ENCODE results near the gene GALNT7.

Gene GALNT7

DNA sequence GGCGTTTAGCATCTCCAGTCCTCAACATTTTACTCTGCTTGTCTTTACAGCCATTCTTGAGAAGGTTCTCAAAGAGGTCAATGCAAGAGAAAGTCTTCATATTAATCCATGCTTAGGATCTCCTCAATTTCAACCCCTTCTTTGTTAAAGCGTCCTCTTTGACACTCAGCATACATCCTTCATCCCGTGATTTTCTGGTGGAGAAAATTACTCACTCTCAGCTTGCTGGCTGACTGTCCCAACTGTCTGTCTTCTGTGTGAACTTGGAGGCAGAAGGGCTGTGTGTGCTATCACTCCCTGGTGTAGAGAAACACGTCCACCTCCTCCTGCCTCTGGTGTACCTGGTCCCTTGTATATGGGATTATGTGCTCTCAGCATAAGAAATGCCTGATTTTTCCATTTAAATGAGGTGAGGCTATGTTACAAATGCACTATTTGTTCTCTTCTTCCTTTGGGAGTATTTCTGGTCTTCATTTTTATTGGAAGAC lies 57.8 kb downstream of the GALNT7 start:
- CTCF ChIA-PET = no interaction called here
- POLR2A ChIA-PET = no interaction called here
- WGBS (ENCODE audit: insufficient coverage) = 100% methylated on average over 2 of the region's 4 CpGs

DNA sequence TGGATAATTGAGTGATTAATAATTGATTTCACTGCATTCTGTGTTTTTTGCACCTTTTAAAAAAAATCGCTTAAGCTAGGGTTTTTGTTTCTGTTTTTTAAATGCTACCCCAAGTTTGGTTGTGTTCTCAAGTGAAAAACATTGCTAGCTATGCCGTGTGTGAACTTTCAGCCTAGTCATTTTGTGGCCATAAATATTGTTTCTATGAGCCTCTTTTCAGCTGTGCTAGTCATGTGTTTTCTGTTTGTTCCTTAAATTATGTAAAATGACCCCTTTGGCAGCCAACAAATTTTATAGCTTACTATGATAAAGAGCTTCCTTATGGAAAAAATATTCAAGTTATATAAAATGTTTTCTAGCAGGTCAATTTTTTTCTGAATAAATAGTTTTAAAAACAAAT lies 59.1 kb downstream of the GALNT7 start:
- Histone ChIP-seq H3K9me3 (ENCODE audit: control extremely low read depth in 1 of 5, control insufficient read depth in 4 of 5, insufficient read depth in 2 of 5, low read depth in 1 of 5, low read length in 4 of 5) (no peaks in the 10 kb centered on the region), H3K27me3 (replicated peaks in 2 of 5; ENCODE audit: control insufficient read depth in 4 of 5, insufficient read depth in 5 of 5, low read length in 4 of 5) (no peaks in the 10 kb centered on the region), H3K4me1 (ENCODE audit: control extremely low read depth in 1 of 4, control insufficient read depth in 4 of 4, insufficient read depth in 4 of 4, low read length in 3 of 4) (peaks cover 9 to 47% (median 35%) of the 10 kb centered on the region in 4 experiments), H3K4me3 (ENCODE audit: control insufficient read depth in 1 of 7, extremely low read depth in 1 of 7, insufficient read depth in 4 of 7, low read depth in 2 of 7, low read length in 6 of 7) (peak overlapping the region in 1 of 7 experiments; percentile 41), H3K36me3 (ENCODE audit: control insufficient read depth in 4 of 4, insufficient read depth in 4 of 4, low read length in 3 of 4) (peaks cover 0 to 8% (median 2%) of the 10 kb centered on the region in 4 experiments), H3K27ac (ENCODE audit: insufficient read depth in 1 of 2, low read depth in 1 of 2, low read length in 2 of 2, poor library complexity in 1 of 2, severe bottlenecking in 2 of 2) (no peak overlapping the region)
- CTCF ChIA-PET = interaction anchor here (0.7 to 1.6 kb wide), 3 partner anchors 25 to 214 kb away, joined by 4 to 6 read pairs (median 5); no protein-coding TSS in a partner anchor
- DNase-seq = peak; percentile 30 to 88 (median 76)
- POLR2A ChIA-PET = no interaction called here
- WGBS (ENCODE audit: insufficient coverage) = 0% methylated on average over 1 of the region's 2 CpGs

More for the DNA sequence above, 57.8 kb downstream of the GALNT7 start:
- no peak for DNase-seq
- no peak overlapping the region for H3K4me3 ChIP-seq (ENCODE audit: control insufficient read depth in 1 of 7, extremely low read depth in 1 of 7, insufficient read depth in 4 of 7, low read depth in 2 of 7, low read length in 6 of 7)
- H3K4me1 ChIP-seq (ENCODE audit: control extremely low read depth in 1 of 4, control insufficient read depth in 4 of 4, insufficient read depth in 4 of 4, low read length in 3 of 4) = peaks cover 7 to 34% (median 26%) of the 10 kb centered on the region in 4 experiments
- H3K27me3 ChIP-seq (replicated peaks in 2 of 5; ENCODE audit: control insufficient read depth in 4 of 5, insufficient read depth in 5 of 5, low read length in 4 of 5) = no peaks in the 10 kb centered on the region
- peaks cover 0 to 8% (median 2%) of the 10 kb centered on the region in 4 experiments for H3K36me3 ChIP-seq (ENCODE audit: control insufficient read depth in 4 of 4, insufficient read depth in 4 of 4, low read length in 3 of 4)
- H3K27ac ChIP-seq (ENCODE audit: insufficient read depth in 1 of 2, low read depth in 1 of 2, low read length in 2 of 2, poor library complexity in 1 of 2, severe bottlenecking in 2 of 2) = no peak overlapping the region
- no peaks in the 10 kb centered on the region for H3K9me3 ChIP-seq (ENCODE audit: control extremely low read depth in 1 of 5, control insufficient read depth in 4 of 5, insufficient read depth in 2 of 5, low read depth in 1 of 5, low read length in 4 of 5)

DNA sequence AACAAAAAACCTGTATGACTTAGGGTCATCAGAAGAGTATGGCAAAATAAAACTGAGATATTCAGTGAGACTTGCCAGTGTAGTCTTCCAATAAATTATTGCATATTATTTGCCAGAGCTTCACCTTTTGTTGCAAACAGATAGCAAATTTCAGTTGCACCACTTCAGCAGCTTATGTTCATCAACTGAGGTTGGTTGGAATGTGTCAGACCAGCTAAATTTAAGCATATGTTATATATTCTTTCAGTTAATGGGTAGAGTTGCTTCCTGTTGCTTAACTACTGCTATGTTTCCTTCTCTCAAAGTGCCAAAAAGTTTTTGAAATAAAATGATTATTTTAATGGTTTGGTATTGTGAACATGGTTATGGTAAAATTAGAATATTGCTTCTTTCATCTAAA lies 61.5 kb downstream of the GALNT7 start:
- no peak overlapping the region for H3K4me3 ChIP-seq (ENCODE audit: control insufficient read depth in 1 of 7, extremely low read depth in 1 of 7, insufficient read depth in 4 of 7, low read depth in 2 of 7, low read length in 6 of 7)
- peaks cover 9 to 47% (median 35%) of the 10 kb centered on the region in 4 experiments for H3K4me1 ChIP-seq (ENCODE audit: control extremely low read depth in 1 of 4, control insufficient read depth in 4 of 4, insufficient read depth in 4 of 4, low read length in 3 of 4)
- CTCF ChIA-PET = interaction anchor here (0.9 to 3.3 kb wide), 7 partner anchors 13 to 216 kb away, joined by 3 to 10 read pairs (median 4); no protein-coding TSS in a partner anchor
- H3K27me3 ChIP-seq (replicated peaks in 2 of 5; ENCODE audit: control insufficient read depth in 4 of 5, insufficient read depth in 5 of 5, low read length in 4 of 5) = no peaks in the 10 kb centered on the region
- peaks cover 0 to 11% (median 2%) of the 10 kb centered on the region in 4 experiments for H3K36me3 ChIP-seq (ENCODE audit: control insufficient read depth in 4 of 4, insufficient read depth in 4 of 4, low read length in 3 of 4)
- POLR2A ChIA-PET = no interaction called here
- peak in 2 of 3 donors; percentile 31 to 49 for DNase-seq
- no peaks in the 10 kb centered on the region for H3K9me3 ChIP-seq (ENCODE audit: control extremely low read depth in 1 of 5, control insufficient read depth in 4 of 5, insufficient read depth in 2 of 5, low read depth in 1 of 5, low read length in 4 of 5)
- peak overlapping the region in 1 of 2 experiments; percentile 37 for H3K27ac ChIP-seq (ENCODE audit: insufficient read depth in 1 of 2, low read depth in 1 of 2, low read length in 2 of 2, poor library complexity in 1 of 2, severe bottlenecking in 2 of 2)

DNA sequence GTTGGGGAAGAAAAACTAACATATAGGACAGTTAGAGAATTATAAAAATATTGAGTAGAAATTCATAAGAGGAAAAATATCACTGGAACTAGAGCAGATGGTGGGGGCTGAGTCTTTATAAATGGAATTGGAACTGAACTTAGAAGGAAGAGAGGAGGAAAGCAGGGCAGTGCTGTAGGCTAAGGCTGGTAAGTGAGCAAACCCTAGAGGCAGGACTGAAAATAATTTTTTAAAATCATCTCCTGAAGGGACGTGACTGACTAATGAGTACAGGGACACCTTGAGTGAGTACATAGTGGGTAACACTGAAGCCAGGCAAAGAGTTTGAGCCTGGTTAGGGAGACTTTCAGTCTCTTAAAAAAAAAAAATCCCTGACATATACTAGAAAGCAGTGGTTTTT lies 63.3 kb downstream of the GALNT7 start:
- 0% methylated on average over 1 of the region's 1 CpG for WGBS (ENCODE audit: insufficient coverage)
- ChIA-PET POLR2A (no interaction called here), CTCF (interaction anchor here (0.6 to 3.3 kb wide), 10 partner anchors 9 to 205 kb away, joined by 3 to 12 read pairs (median 4); partner anchors contain the start of gene GALNT7)
- Histone ChIP-seq H3K4me3 (ENCODE audit: control insufficient read depth in 1 of 7, extremely low read depth in 1 of 7, insufficient read depth in 4 of 7, low read depth in 2 of 7, low read length in 6 of 7) (peak overlapping the region in 1 of 7 experiments; percentile 14), H3K36me3 (ENCODE audit: control insufficient read depth in 4 of 4, insufficient read depth in 4 of 4, low read length in 3 of 4) (peaks cover 0 to 6% (median 0%) of the 10 kb centered on the region in 4 experiments), H3K27me3 (replicated peaks in 2 of 5; ENCODE audit: control insufficient read depth in 4 of 5, insufficient read depth in 5 of 5, low read length in 4 of 5) (no peaks in the 10 kb centered on the region), H3K27ac (ENCODE audit: insufficient read depth in 1 of 2, low read depth in 1 of 2, low read length in 2 of 2, poor library complexity in 1 of 2, severe bottlenecking in 2 of 2) (peak overlapping the region; percentile 13 to 69), H3K4me1 (ENCODE audit: control extremely low read depth in 1 of 4, control insufficient read depth in 4 of 4, insufficient read depth in 4 of 4, low read length in 3 of 4) (peaks cover 9 to 50% (median 35%) of the 10 kb centered on the region in 4 experiments), H3K9me3 (ENCODE audit: control extremely low read depth in 1 of 5, control insufficient read depth in 4 of 5, insufficient read depth in 2 of 5, low read depth in 1 of 5, low read length in 4 of 5) (no peaks in the 10 kb centered on the region)
- peak; percentile 52 to 72 (median 65) for DNase-seq

DNA sequence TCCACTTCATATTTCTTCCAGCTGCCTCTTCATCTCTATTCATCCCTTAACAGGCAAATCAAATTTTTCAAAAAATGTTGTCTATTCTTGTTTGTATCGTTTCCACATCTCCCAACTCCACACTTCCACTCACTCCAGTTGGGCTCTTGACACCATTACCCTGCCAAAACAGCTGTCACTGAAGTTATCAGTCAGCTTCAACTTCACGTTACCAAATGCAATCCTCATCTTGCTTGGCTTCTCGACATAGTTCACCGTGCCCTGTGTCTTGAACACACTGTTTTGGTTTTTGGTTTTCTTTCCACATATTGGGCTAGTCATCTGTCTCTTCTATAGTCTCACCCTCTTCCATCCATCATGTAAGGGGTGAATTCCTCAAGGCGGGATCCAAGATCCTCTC lies 65.2 kb downstream of the GALNT7 start:
- peaks cover 9 to 44% (median 30%) of the 10 kb centered on the region in 4 experiments for H3K4me1 ChIP-seq (ENCODE audit: control extremely low read depth in 1 of 4, control insufficient read depth in 4 of 4, insufficient read depth in 4 of 4, low read length in 3 of 4)
- H3K36me3 ChIP-seq (ENCODE audit: control insufficient read depth in 4 of 4, insufficient read depth in 4 of 4, low read length in 3 of 4) = peaks cover 0 to 6% (median 0%) of the 10 kb centered on the region in 4 experiments
- H3K27me3 ChIP-seq (replicated peaks in 2 of 5; ENCODE audit: control insufficient read depth in 4 of 5, insufficient read depth in 5 of 5, low read length in 4 of 5) = no peaks in the 10 kb centered on the region
- no peak for DNase-seq
- H3K27ac ChIP-seq (ENCODE audit: insufficient read depth in 1 of 2, low read depth in 1 of 2, low read length in 2 of 2, poor library complexity in 1 of 2, severe bottlenecking in 2 of 2) = no peak overlapping the region
- H3K4me3 ChIP-seq (ENCODE audit: control insufficient read depth in 1 of 7, extremely low read depth in 1 of 7, insufficient read depth in 4 of 7, low read depth in 2 of 7, low read length in 6 of 7) = no peak overlapping the region
- no peaks in the 10 kb centered on the region for H3K9me3 ChIP-seq (ENCODE audit: control extremely low read depth in 1 of 5, control insufficient read depth in 4 of 5, insufficient read depth in 2 of 5, low read depth in 1 of 5, low read length in 4 of 5)
- 93% methylated on average over 4 of the region's 5 CpGs for WGBS (ENCODE audit: insufficient coverage)
- ChIA-PET POLR2A (no interaction called here), CTCF (interaction anchor here (0.8 to 2.3 kb wide), 6 partner anchors 9 to 223 kb away, joined by 3 to 7 read pairs (median 4); no protein-coding TSS in a partner anchor)

DNA sequence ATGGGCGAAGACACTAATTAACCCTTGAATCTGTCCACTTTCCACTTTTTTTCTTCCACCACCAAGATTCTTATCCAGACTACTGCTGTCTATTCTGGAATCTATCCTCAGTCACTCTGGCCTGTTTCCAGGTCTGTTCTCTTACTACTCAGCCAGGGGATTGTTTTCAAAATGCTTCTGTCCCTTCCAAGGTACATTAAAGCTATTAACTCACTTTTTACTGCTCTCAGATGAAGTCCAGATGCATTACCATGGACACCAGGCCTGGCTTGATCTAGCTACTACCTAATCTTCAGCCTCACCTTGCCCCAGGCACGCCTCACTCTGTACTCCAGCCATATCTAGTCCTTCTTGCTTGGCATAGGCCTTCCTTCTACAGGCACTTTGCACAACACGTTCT lies 66.4 kb downstream of the GALNT7 start:
- ChIA-PET POLR2A (no interaction called here), CTCF (interaction anchor here (1.4 to 2.3 kb wide), 4 partner anchors 8 to 212 kb away, joined by 3 to 7 read pairs (median 5); no protein-coding TSS in a partner anchor)
- no peaks in the 10 kb centered on the region for H3K27me3 ChIP-seq (replicated peaks in 2 of 5; ENCODE audit: control insufficient read depth in 4 of 5, insufficient read depth in 5 of 5, low read length in 4 of 5)
- H3K27ac ChIP-seq (ENCODE audit: insufficient read depth in 1 of 2, low read depth in 1 of 2, low read length in 2 of 2, poor library complexity in 1 of 2, severe bottlenecking in 2 of 2) = no peak overlapping the region
- H3K4me3 ChIP-seq (ENCODE audit: control insufficient read depth in 1 of 7, extremely low read depth in 1 of 7, insufficient read depth in 4 of 7, low read depth in 2 of 7, low read length in 6 of 7) = no peak overlapping the region
- H3K9me3 ChIP-seq (ENCODE audit: control extremely low read depth in 1 of 5, control insufficient read depth in 4 of 5, insufficient read depth in 2 of 5, low read depth in 1 of 5, low read length in 4 of 5) = no peaks in the 10 kb centered on the region
- 100% methylated on average over 3 of the region's 3 CpGs for WGBS (ENCODE audit: insufficient coverage)
- DNase-seq = no peak
- H3K4me1 ChIP-seq (ENCODE audit: control extremely low read depth in 1 of 4, control insufficient read depth in 4 of 4, insufficient read depth in 4 of 4, low read length in 3 of 4) = peaks cover 3 to 34% (median 21%) of the 10 kb centered on the region in 4 experiments
- peaks cover 0 to 6% (median 0%) of the 10 kb centered on the region in 4 experiments for H3K36me3 ChIP-seq (ENCODE audit: control insufficient read depth in 4 of 4, insufficient read depth in 4 of 4, low read length in 3 of 4)

DNA sequence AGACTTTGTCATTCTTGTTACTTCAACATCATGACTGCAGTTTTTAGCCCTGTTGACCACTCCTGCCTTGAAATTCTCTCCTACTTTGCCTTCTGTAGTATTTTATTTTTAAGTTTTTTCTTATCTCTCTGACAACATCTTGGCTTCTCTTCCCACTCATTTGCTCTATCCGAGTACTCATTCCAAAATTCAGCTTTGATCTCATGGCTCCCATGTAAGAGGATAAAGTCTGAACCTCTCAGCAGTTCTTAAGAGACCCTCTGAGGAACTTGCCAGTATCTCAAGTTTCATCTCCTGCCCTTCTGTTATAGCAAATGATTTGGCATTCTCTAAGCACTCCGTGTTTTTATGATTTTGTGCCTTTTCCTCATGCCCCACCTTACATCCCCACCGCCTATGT lies 67.7 kb downstream of the GALNT7 start:
- peaks cover 0 to 6% (median 0%) of the 10 kb centered on the region in 4 experiments for H3K36me3 ChIP-seq (ENCODE audit: control insufficient read depth in 4 of 4, insufficient read depth in 4 of 4, low read length in 3 of 4)
- no peak for DNase-seq
- peak overlapping the region in 1 of 2 experiments; percentile 29 for H3K27ac ChIP-seq (ENCODE audit: insufficient read depth in 1 of 2, low read depth in 1 of 2, low read length in 2 of 2, poor library complexity in 1 of 2, severe bottlenecking in 2 of 2)
- peaks cover 1 to 23% (median 11%) of the 10 kb centered on the region in 4 experiments for H3K4me1 ChIP-seq (ENCODE audit: control extremely low read depth in 1 of 4, control insufficient read depth in 4 of 4, insufficient read depth in 4 of 4, low read length in 3 of 4)
- ChIA-PET CTCF (interaction anchor here (1.3 to 2.2 kb wide), 2 partner anchors 17 to 66 kb away, joined by 3 to 11 read pairs; no protein-coding TSS in a partner anchor), POLR2A (no interaction called here)
- no peaks in the 10 kb centered on the region for H3K27me3 ChIP-seq (replicated peaks in 2 of 5; ENCODE audit: control insufficient read depth in 4 of 5, insufficient read depth in 5 of 5, low read length in 4 of 5)
- no peak overlapping the region for H3K4me3 ChIP-seq (ENCODE audit: control insufficient read depth in 1 of 7, extremely low read depth in 1 of 7, insufficient read depth in 4 of 7, low read depth in 2 of 7, low read length in 6 of 7)
- no peaks in the 10 kb centered on the region for H3K9me3 ChIP-seq (ENCODE audit: control extremely low read depth in 1 of 5, control insufficient read depth in 4 of 5, insufficient read depth in 2 of 5, low read depth in 1 of 5, low read length in 4 of 5)
- WGBS (ENCODE audit: insufficient coverage) = 52% methylated on average over 3 of the region's 3 CpGs
